A172 (cell line): ENCODE data around the gene CDH4. TPM values are rescaled to one million over a fixed set of nuclear protein-coding genes. Genes with fewer than 3 reads are reported as not detected.

ENCODE experiments used
- DNase-seq: peaks from one replicate; pipeline ENCODE4 v3.0.0-alpha.2; 2015; ENCODE audit warnings: low spot score
- total RNA-seq: library from RNA; depleted of rRNA; stranded (reverse); fragments of >200 nt; shearing (Covaris generic); gene quantifications from 2 replicates; pipeline ENCODE4 v1.2.3, GENCODE V29; 2014

Gene CDH4
- total RNA-seq, 1 experiment from 2014 or later = 5.5 TPM

DNA sequence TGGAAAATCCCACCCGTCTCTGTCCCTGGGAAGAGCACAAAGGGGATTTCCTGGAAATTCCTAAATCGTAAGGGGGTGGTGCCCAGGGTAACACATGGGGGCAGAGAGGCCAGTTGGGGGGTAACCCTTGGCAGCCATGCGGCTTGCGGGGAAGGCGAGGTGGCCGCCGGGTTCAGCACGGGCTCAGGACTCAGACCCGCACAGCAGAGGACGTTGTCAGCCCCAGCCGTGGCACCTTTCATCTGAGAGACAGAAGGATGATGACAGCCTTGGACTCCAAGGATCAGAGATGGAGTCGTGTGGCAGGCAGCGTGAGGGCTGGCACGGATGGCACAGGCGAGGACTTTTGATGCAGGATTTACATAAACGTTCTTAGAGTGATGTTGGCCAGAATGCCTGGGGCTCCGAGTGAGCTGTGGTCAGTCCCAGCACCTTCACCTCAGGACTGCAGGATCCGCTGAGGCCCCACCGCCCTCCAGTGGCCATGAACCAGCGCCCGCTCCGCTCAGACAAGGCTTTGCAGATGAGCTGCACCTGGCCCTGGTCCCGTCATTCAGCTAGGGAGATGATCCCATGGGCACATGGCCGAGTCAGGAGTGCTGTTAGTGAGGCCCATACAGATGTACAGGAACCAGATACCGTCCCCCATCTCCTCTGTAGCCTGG is 623.3 kb downstream of the CDH4 start:
- no peak for DNase-seq

DNA sequence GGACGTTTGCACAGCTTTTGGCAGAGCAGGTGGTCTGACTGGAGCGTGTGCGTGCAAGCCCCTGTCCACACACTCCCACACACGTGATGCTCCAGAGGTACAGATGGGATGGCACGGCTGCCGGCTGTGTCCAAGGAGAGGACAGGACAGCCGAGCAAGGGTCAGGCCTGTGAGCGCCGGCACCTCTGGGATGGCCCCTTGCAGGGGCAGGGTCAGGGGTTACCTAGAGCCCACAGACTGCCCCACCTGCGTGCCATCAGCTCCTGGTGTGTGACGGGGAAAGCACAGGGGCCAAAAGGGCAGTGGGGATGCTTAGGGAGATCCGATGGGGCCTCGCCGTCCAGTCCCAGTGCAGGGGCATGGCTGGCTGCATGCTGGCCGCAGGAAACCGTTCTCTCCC is 623.9 kb downstream of the CDH4 start:
- DNase-seq = no peak

DNA sequence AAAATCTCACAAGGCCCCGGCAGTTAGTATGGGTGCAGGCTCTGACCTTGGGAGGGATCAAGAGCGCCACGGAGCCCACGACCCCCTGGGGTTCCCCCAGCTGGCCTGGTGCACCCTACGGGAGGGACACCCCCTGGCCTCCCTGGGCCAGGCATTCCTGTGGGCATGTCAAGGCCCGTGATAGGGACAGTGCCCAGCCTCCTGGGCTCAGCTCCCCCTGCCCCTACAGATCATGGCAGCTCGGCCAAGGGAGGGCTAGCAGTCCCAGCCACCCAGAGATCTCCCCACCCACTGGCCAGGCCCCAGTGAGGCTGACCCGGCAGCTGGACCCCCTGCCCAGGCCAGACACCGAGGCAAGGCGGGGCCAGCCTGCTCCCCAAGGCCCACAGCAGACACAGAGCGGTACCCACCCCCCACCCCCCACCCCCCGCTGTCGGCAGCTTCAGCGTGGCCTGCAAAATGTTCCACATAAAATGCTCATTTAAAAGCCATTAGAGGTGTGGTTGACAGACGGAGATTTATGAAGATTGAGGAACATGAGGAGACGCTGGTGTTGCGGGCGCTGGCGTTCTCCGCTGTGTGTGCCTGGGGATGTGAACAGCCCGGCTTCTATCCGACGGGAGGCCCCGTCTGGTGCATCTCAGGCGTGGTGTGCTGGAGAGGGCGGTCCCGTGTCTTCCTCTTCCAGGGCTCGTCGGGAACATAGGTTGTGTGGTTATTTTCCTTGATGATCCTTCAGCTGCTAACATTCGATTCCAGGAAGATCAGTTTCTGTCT is 625.1 kb downstream of the CDH4 start:
- no peak for DNase-seq

DNA sequence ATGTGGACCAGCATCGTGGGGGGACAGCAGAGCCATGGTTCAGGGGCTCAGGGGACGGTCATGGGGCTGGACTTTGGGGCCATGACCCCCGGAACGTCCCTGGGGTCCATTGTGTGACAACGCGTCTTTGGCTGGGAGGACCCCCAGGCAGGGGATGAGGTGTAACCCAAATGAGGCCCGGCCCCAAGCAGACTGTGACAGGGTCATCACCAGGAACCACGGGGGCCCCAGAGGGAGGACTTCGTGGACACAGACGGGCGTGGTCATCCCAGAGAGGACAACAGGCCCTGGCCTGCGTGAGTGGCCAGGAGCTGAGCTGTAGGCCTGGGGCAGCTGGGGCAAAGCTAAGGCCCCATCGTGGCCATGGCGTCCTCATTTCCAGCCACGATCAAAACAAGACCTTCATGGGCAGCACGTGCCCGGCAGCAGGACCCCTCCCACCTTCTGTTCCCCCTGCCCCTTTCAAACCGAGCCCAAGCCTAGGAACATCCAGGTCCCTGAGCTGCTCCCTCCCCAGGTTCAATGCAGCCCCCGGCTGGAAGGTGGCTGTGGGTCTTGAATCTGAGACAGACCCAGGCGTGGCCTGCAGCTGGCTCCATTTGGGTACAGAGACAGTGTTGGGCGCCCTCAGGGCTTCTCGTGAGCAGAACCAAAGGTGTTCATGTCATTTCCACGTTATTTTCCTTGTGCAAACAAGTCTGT is 625.9 kb downstream of the CDH4 start:
- no peak for DNase-seq

DNA sequence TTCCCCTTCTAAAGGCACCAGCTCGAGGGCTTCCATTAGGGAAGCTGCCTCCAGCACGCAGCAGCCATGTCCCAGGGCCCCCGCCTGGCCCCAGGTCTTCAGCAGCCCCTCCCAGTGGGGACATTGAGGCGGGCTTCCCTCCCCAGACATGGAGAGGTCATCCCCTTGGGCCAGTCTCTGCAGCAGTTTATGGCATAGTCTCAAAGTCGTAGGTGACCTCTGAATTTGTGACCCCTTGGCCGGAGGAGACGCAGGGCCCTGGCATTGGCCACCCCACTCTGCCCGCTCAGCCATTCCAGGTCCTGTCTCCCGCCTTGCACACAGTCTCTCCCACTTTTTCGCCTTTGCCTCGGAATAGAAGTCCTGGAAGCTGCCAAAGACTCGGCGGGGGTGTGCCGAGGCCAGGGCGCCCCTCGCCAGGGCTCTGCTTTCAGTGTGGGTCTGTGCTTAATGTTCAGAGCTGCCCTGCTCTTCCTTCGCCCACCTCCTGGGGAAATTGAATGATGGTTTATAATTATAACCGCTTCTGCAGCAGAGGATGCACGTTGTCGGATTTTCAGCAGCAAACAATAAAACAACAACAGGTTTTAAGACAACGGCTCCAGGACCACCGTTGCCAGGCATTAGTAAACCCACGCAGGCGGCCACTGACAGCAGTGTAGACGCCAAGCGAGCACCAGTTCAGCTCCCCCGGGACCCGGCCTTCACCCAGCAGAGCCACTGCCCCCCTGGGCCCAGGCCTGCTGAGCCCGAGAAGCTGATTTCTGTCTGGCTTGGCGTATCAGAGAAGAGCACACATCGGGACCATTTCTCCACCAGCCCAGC is 626.6 kb downstream of the CDH4 start:
- no peak for DNase-seq

DNA sequence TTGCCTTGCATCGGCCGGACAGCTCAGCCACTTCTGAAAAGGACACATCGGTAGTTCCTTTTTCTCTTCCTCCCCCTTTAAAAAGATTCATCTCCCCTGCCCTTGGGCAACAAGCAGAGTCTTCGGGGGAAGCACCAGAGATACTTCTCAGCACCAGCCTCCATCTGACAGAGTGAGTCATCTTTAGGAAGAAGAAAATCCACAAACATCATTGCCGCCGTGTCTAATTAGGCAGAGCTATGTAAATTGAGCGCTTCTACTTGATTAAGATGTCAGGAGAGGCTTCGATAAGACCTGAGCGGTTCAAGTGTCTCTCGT is 627.2 kb downstream of the CDH4 start:
- DNase-seq = no peak

DNA sequence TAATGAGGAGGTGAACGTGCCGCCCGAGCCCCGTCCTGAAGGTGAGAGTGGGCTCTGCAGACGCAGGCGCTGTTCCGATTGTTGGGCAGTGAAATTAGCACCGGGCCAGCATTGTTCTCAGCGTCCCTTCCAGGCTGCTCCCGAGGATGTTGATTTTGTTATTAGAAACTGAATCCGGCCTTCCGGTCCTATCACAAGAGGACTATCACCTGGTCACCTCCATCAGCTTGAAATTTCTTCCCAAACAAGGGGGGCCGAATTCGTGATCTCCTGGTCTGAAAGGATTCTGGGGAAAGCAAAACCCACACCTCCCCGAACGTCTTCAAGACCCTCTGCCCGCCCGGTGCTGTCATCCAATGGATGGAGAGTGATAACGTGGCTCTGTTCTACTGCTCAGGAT is 627.6 kb downstream of the CDH4 start:
- DNase-seq = no peak

DNA sequence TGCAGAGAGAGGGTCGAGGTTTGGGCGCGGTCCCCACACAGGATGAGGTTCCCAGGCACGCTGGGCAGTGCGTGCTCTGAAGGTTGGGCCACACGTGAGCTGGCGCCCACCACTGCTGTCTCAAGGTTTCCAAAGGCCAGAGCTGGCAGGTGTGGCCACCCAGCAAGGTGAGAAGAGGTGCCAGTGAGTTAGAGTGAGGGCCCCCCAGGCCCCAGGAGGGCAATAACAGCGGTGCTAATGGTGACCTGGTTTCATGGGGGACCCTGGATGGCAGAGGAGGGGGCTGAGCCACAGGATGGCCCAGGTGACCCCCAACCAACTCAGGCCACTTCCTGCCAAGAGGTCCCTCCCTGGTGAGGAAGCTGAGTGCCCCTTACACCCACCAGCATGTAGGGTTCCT is 628.6 kb downstream of the CDH4 start:
- DNase-seq = no peak

DNA sequence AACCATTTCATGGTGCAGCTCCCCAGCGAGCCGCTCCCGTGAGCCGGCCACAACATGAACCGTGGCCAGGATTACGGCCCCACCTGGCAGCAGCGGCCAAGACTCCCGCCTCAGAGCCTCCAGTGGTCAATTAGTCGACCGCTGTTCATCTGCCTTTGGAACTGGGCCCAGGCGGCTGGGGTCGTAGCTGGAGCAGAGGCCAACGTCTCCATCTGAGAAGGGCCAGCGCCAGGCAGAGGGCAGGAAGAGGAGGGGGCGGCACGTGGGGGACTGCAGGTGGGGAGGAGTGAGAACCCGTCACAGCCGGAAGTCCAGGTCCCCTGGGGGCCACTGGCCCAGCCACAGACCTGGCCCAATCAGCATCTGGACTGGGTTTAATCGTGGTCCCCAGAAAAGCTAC is 629.4 kb downstream of the CDH4 start:
- no peak for DNase-seq

DNA sequence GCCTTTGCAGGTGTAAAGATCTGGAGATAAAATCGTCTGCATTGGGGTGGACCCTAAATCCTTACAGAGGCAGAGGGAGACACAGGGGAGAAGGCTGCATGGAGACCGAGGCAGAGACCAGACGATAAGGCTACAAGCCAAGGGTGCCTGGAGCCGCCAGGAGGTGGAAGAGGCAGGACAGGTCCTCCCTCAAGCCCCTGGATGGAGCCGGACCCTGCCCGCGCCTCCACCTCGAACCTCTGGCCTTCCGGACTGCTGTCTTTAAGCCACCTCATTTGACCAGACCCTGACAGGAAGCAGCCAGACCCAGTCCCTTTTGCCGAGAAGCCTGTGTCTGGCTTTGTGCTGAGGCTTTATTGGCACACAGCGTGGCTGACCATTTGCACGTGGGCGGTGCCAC is 629.8 kb downstream of the CDH4 start:
- DNase-seq = no peak

DNA sequence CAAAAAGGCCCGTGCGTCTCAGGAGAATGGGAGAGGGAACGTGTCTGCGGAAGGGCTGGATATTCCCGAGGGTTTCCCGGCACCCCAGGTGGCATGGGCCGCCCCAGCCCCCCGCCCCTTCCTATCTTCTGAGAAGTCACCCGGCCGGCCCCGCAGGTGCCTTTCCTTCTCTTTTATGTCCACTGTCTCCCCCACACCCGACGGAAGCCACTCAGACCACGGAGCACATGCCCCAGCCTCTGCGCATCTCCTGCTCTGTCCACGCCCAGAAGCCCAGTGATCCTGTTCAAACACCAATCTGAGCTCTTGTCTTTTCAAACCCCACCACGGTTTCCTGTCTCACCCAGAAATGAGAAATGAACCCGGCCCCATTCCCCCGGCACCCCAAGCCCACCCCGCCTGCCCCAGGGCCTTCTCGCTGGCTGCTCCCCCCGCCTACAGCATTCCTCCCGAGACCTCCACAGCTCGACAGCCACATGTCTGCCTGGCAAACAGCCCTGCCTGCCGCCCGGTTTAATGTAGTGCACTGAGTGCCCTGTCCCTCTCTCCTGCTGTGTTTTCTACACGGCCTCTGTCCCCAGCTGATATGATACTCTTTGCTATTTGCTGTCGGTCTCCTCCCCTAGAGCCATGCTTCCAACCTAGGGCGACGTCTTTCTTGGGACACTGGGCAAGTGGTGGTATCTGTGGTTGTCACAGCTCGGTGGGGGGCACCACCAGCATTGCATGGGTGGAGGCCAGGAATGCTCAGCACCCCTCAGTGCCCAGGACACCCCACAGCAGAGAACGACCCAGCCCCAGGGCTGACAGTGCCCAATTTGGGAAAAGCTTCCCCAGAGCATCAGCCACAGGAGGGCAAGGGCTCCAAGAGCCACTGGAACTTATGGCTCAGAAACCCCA is 630.9 kb downstream of the CDH4 start:
- no peak for DNase-seq

DNA sequence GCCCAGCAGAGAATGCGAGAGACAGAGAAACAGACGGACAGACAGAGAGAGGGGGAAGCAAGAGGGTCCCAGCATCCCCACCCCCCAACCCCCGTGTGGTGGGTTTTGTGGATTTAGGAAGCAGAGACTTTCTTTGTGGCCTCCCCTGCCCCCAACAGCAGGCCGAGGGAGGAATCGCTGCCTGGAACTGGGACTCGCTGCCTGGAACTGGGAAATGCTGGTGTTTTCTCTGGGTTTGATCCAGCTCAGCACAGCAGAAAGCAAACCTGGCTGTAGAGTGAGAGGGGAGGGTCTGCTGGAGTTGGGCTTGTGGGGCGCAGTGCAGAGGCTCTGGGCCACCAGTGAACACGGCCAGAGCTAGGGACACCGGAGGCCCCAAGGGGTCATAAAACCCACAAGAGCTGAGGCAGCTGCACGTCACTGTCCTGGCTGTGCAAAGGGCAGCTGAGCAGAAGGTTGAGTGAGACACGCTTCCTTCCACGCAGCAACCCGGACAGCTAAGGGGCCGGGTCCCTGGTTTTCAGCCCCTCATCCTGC is 631.9 kb downstream of the CDH4 start:
- DNase-seq = no peak

DNA sequence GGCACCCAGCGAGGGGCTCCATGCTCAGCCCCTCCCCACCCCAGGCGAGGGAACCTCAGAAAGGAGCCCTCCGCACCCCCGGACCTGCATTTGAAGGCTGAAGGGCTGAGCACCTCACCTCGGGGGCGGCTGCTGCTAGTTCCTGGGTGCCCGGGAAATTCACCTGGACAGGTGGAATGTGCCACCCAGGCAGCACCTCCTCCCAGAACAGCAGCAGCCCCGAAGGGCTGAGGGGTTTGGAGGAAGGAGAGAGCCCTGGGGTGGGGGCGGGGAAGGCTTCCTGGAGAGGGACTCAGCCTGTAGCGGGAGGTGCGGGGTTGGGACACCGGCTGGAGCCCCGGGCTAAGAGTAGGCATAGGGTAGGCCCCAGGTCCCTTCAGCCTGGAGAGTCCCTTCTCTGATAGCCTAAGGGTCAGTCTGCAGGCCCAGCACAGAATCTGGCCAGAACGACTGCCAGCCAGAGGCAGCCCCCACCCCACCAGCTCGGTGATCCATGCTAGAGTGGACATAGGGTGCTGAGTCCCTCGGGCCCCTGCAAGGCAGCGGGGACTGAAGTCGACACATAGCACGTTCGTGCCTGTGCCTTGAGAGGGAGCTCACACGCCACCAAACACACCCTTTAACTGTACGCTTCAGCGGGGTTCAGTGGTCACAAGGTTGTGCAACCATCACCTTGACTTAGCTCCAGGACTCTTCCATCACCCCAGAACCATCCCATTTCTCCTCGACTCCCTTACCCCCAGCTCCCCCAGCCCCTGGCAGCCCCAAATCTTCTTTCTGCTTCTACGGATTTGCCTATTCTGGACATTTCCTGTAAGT is 632.7 kb downstream of the CDH4 start:
- no peak for DNase-seq

DNA sequence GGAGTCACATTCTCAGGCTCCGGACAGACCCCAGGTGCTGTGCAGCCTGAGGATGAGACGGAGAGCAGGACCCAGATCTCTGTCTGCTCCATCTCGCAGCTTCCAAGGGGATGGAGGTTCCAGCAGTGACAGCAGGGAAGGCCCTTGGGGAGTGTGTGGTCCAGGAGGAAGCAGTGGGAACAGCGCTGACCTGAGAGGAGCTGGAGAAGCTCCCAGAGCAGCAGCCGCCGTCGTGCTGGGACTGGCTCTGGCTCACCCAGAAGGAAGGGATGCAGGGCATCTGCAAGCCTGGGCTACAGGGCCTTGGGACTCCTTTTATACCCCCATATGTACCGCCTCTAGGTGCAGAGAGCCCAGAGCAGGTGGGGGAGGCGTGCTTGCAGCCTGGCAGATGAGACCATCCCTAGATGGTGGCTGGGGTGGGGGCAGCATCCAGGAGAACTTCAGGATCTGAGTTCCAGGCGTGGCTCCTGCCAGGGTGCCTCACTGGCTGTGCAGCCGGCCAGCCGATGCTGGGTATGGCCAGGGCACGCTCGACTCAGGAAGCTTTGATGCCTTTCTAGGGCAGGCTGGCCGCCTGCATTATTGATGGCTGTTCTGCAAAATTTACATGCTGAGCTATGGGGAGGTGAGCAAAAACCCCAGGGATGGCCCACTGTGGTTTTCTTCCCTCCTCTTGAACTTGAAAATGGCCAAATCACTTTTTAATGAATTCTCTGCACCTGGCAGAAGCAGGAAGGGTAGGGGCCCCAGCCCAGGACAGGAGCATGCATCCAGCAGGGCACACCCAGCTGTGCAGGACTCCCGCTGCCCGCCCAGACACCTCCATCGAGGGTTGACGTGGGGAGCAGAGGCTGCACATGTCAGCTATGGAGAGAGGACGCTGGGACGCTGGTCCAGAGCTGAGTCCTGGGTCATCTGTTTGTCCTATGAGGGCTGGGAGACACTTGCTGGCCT is 634.0 kb downstream of the CDH4 start:
- DNase-seq = no peak

DNA sequence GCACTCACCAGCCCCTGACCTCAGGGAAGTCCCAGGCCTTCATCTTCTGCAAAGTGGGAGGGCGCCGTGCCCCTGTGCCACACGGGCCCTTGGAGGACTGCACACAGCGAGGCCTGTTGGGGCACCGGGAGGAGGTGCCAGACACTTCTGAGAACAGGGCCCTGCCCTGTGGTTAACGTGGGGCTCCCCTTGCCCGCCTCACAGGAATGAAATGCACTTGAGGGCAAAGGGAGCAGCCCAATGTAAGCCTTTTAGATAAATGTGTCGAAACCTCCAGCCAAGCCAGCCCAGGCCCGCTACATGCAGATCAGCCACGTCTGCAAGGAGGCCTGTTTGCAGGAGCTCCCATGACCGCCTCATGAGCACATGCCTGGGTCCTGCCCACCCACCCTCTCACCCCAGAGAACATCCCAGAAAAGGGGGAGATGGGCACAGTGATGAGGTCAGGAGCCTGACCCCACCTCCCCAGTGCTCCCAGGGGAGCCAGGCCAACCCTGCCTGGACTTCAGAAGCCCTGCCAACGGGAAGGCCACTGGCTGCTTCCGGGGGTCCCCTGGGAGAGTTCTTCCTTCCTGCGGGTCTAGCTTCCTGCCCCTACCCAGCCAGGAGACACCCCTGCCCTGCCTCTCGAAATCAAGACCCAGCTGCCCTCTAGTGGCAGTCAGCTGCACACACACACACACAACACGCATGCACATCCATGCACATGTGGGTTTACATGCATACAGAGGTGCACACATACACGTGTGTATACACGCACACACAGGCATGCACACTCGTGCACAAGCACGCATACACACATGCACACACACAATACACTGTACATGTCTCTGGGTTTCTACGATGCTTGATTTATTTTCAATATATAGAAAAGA is 634.9 kb downstream of the CDH4 start:
- no peak for DNase-seq

DNA sequence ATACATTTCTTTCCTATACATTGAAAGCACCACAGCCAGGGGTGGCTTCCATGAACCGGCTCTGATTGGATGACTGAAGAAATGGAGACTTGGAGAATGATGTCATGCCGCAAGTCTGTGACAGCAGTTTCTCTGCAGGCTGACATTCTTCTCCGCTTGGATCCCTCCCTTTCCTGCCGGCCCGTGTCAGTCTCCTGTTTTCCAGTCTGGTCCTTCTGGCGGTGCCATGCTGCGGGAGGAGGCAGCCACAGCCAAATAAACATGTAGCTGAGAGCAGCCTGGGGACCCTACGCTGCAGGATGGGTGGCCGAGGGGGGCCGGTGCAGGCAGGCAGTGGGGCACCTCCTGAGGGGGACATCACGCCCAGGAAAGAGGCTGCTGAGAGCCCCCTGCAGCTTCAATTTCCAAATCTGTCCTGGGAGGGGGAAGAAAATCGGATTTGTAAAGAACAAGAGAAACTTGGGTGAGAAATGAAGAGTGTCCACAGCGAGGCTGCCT is 635.6 kb downstream of the CDH4 start:
- DNase-seq = no peak

DNA sequence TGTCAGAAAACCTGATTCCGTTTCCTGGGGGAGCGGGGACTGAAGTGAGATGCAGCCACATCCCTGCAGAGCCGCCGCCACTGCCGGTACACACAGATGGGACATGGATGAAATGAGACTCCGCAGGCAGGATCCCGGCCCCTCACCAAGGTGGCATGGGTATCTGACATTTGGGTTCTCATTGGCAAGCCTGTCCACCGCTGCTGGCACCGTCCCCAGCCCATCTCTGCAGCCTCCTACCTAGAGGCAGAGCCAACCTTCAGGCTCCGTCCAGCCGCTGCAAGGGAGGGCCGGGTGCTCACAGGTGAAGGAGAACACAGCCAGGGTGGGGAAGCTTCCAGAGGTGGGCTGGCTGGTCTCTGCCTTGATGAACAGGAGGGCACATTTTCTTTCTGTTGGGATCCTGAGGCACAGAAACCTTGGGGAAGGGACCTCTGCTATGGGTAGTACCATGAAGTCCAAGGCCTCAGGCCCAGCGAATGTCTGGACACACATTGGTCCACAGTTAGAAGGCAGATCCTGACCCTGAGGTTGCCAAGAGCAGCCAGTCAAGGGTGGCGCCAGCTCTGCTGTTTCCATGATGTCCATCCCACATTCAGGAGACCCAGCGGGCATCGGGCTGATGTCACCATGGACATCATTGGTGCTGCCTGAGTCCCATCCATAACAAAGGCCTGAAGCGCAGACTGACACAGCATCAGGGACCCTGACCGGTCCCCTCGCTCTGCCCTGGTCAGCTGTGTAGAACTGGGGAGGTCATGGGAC is 636.2 kb downstream of the CDH4 start:
- no peak for DNase-seq
